ENCODE measurements around the gene EGR4.

DNA sequence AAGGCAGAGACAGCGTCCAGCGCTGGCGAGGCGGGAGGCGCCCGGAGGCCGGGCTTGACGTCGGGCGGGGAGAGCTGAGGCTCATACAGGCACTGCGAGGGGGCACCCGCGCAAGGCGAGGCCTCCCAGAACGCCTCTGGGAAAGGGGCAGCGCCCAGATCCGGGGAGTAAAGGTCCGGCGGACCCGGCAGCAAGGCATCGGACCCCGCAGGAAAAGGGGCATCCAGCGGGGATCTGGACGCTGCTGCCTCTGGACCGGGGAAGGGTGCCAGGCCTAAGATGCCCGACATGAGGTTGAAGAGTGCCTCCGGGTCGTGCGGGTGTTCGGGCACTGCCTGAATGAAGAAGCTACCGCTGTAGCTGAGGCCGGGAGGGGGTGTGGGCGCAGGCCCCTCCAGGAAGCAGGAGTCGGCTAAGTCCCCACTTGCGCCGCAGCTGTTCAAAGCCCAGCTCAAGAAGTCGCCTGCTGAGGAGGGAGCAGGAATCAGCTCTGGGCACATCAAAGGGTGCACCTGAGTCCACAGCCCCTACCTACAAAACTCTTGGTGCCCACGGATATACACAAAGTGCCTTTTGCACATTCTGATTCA is 937 bp downstream of the EGR4 start:
- TF ChIP-seq CTCF (IDR thresholded peaks at IDR 0.05) (no peak), EP300 (IDR thresholded peaks at IDR 0.05) (no peak), POLR2A (IDR thresholded peaks at IDR 0.05) (no peak)

Measured in tibial nerve (tissue), 4 donors.